ENCODE measurements around the gene PUS3.
"Not testable (repeated sequence)": the region's sequence is repeated elsewhere in the genome, so short reads cannot be mapped to it uniquely, and the experiment has no call there.

PUS3 gene

GRCh38 chr11:125869521-125869920, 33.5 kb downstream of the PUS3 start:
- DNase-seq (ENCODE audit: low read depth in 2 of 2), result no peak

DNA sequence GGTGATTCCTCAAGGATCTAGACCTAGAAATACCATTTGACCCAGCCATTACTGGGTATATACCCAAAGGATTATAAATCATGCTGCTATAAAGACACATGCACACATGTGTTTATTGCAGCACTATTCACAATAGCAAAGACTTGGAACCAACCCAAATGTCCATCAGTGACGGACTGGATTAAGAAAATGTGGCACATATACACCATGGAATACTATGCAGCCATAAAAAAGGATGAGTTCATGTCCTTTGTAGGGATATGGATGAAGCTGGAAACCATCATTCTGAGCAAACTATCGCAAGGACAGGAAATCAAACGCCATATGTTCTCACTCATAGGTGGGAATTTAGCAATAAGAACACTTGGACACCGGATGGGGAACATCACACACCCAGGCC, 37.7 kb downstream of the PUS3 start:
- DNase-seq (ENCODE audit: low read depth in 2 of 2), result not testable (repeated sequence)

- not testable (repeated sequence) for DNase-seq (ENCODE audit: low read depth in 2 of 2)
Observed at GRCh38 chr11:125862786-125863185, 40.2 kb downstream of the PUS3 start.

DNA sequence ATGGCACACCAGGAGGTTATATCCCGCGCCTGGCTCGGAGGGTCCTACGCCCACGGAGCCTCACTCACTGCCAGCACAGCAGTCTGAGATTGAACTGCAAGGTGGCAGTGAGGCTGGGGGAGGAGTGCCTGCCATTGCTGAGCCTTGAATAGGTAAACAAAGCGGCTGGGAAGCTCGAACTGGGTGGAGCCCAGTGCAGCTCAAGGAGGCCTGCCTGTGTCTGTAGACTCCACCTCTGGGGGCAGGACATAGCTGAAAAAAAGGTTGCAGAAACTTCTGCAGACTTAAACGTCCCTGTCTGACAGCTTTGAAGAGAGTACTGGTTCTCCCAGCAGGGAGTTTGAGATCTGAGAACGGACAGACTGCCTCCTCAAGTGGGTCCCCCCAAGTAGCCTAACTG, 45.3 kb downstream of the PUS3 start:
- DNase-seq (ENCODE audit: low read depth in 2 of 2), result not testable (repeated sequence)

- DNase-seq (ENCODE audit: low read depth in 2 of 2), result no peak
Observed at GRCh38 chr11:125846188-125846587, 56.8 kb downstream of the PUS3 start.

Measured in stimulated activated CD8-positive, alpha-beta memory T cell treated with anti-CD3 and anti-CD28 coated beads, Interleukin-15, amount 100 ng/mL, for 4 hours (primary cell).